Measurements from ENCODE around the gene TMSB4X.

- TF ChIP-seq EP300 (IDR thresholded peaks at IDR 0.05) (peak in 1 of 2 donors; percentile 19), CTCF (IDR thresholded peaks at IDR 0.05) (no peak)
Observed at GRCh38 chrX:12972243-12972642, 2.7 kb upstream of the TMSB4X start.

Data from tibial nerve (tissue), 4 donors.